Loucy (cell line): ENCODE results near the gene SERPINE1.

Experiments
- H2AFZ ChIP-seq: fragments of 200-600 bp; sonication (generic); 2 replicates; pipeline ENCODE4 v1.6.0; 2016; ENCODE audit warnings: antibody characterized with exemption, mild to moderate bottlenecking, low read length, moderate library complexity
- H3F3A ChIP-seq: fragments of 200-600 bp; 2 replicates; pipeline ENCODE4 v1.6.0; 2016; ENCODE audit warnings: antibody characterized with exemption, low read depth, mild to moderate bottlenecking
- H3K27me3 ChIP-seq: fragments of 200-600 bp; sonication (generic); 2 replicates; pipeline ENCODE4 v1.6.1; 2014; ENCODE audit warnings: low read length, mild to moderate bottlenecking; ENCODE audit not compliant: insufficient read depth, poor library complexity, severe bottlenecking
- H3K36me3 ChIP-seq: fragments of 200-600 bp; sonication (generic); 2 replicates; pipeline ENCODE4 v1.6.1; 2016; ENCODE audit warnings: low read length; ENCODE audit not compliant: insufficient read depth
- H3K4me1 ChIP-seq: fragments of 200-600 bp; sonication (generic); 2 replicates; pipeline ENCODE4 v1.5.1; 2014; ENCODE audit warnings: low read length, mild to moderate bottlenecking; ENCODE audit not compliant: insufficient read depth, poor library complexity, severe bottlenecking
- H3K4me2 ChIP-seq: fragments of 200-600 bp; sonication (generic); 2 replicates; pipeline ENCODE4 v1.6.0; 2014; ENCODE audit warnings: antibody characterized with exemption, low read length, low read depth, mild to moderate bottlenecking; ENCODE audit not compliant: poor library complexity, severe bottlenecking
- H3K4me3 ChIP-seq: fragments of 200-600 bp; sonication (generic); 2 replicates; pipeline ENCODE4 v1.5.1; 2014; ENCODE audit warnings: low read length, mild to moderate bottlenecking, mixed read lengths; ENCODE audit not compliant: poor library complexity, severe bottlenecking
- H3K79me2 ChIP-seq: fragments of 200-600 bp; sonication (generic); 2 replicates; pipeline ENCODE4 v1.6.1; 2014; ENCODE audit warnings: low read length; ENCODE audit not compliant: insufficient read depth
- H3K9ac ChIP-seq: fragments of 200-600 bp; sonication (generic); 2 replicates; pipeline ENCODE4 v1.6.0; 2014; ENCODE audit warnings: mild to moderate bottlenecking, low read depth, low read length, moderate library complexity; ENCODE audit not compliant: poor library complexity, severe bottlenecking
- H3K9me2 ChIP-seq: fragments of 200-600 bp; sonication (generic); replicated peaks from 2 replicates; pipeline ENCODE4 v1.6.1; 2016; ENCODE audit warnings: low read depth, low read length, mixed read lengths
- H3K9me3 ChIP-seq: fragments of 200-600 bp; sonication (generic); 2 replicates; pipeline ENCODE4 v1.6.1; 2014; ENCODE audit warnings: mild to moderate bottlenecking, antibody characterized with exemption, low read length, low read depth; ENCODE audit not compliant: insufficient read depth
- H4K20me1 ChIP-seq: fragments of 200-600 bp; sonication (generic); 2 replicates; pipeline ENCODE4 v1.6.0; 2014; ENCODE audit warnings: antibody characterized with exemption, low read length, mild to moderate bottlenecking; ENCODE audit not compliant: insufficient read depth, poor library complexity, severe bottlenecking
- CTCF ChIP-seq: fragments of 200-600 bp; sonication (generic); conservative IDR thresholded peaks from 2 replicates; pipeline ENCODE4 v1.5.1; 2014; ENCODE audit warnings: mild to moderate bottlenecking, antibody characterized with exemption, low read length
- EZH2phosphoT487 ChIP-seq: fragments of 200-600 bp; IDR thresholded peaks from 2 replicates; pipeline ENCODE4 v1.6.1; 2018; ENCODE audit warnings: antibody characterized with exemption, mild to moderate bottlenecking, moderate library complexity, borderline replicate concordance

The SERPINE1 gene

GRCh38 chr7:101108330-101108857 lies 18.5 kb upstream of the SERPINE1 start:
- Histone ChIP-seq H3K4me3 (no peak overlapping the region), H3K4me2 (no peak overlapping the region), H3K9me2 (no peaks in the 10 kb centered on the region), H2AFZ (no peak overlapping the region), H3K36me3 (no peaks in the 10 kb centered on the region), H4K20me1 (no peaks in the 10 kb centered on the region), H3K9me3 (no peaks in the 10 kb centered on the region), H3K9ac (no peak overlapping the region), H3K4me1 (no peaks in the 10 kb centered on the region), H3K79me2 (no peaks in the 10 kb centered on the region), H3K27me3 (no peaks in the 10 kb centered on the region), H3F3A (no peaks in the 10 kb centered on the region)
- no peak for TF ChIP-seq EZH2phosphoT487

GRCh38 chr7:101108961-101109360 lies 17.9 kb upstream of the SERPINE1 start:
- Histone ChIP-seq H3K9me2 (no peaks in the 10 kb centered on the region), H3K4me2 (no peak overlapping the region), H3K9me3 (no peaks in the 10 kb centered on the region), H4K20me1 (no peaks in the 10 kb centered on the region), H3K9ac (no peak overlapping the region), H3K4me1 (no peaks in the 10 kb centered on the region), H2AFZ (no peak overlapping the region), H3K36me3 (no peaks in the 10 kb centered on the region), H3K4me3 (no peak overlapping the region), H3K27me3 (no peaks in the 10 kb centered on the region), H3K79me2 (no peaks in the 10 kb centered on the region), H3F3A (no peaks in the 10 kb centered on the region)
- TF ChIP-seq CTCF: no peak

- Histone ChIP-seq H3K4me3 (no peak overlapping the region), H4K20me1 (no peaks in the 10 kb centered on the region), H3K36me3 (no peaks in the 10 kb centered on the region), H2AFZ (no peak overlapping the region), H3K79me2 (no peaks in the 10 kb centered on the region), H3K9me2 (no peaks in the 10 kb centered on the region), H3F3A (no peaks in the 10 kb centered on the region), H3K4me2 (no peak overlapping the region), H3K9me3 (no peaks in the 10 kb centered on the region), H3K27me3 (no peaks in the 10 kb centered on the region), H3K9ac (no peak overlapping the region), H3K4me1 (no peaks in the 10 kb centered on the region)
- no peak for TF ChIP-seq CTCF
- no peak for TF ChIP-seq EZH2phosphoT487
These were observed 17.5 kb upstream of the SERPINE1 start for GRCh38 chr7:101109368-101109767.

GRCh38 chr7:101111261-101111660 lies 15.6 kb upstream of the SERPINE1 start:
- Histone ChIP-seq H3K36me3 (no peaks in the 10 kb centered on the region), H3K27me3 (no peaks in the 10 kb centered on the region), H3K9me3 (no peaks in the 10 kb centered on the region), H3K4me1 (no peaks in the 10 kb centered on the region), H3F3A (no peaks in the 10 kb centered on the region), H3K9me2 (no peaks in the 10 kb centered on the region), H3K79me2 (no peaks in the 10 kb centered on the region), H3K4me2 (no peak overlapping the region), H3K9ac (no peak overlapping the region), H2AFZ (no peak overlapping the region), H3K4me3 (no peak overlapping the region), H4K20me1 (no peaks in the 10 kb centered on the region)
- TF ChIP-seq CTCF: no peak
- no peak for TF ChIP-seq EZH2phosphoT487
